Naive thymus-derived CD4-positive, alpha-beta T cell (primary cell): ENCODE results near the gene CLNK. TPM values are rescaled to one million over a fixed set of nuclear protein-coding genes. Genes with fewer than 3 reads are reported as not detected.
A peak's percentile ranks its signal among the peaks of the same experiment; 100 is the strongest.

Experiments used
- ATAC-seq: fragments of 150-1000 bp; cut with Tn5 transposase; 2 replicates; pipeline ENCODE4 v1.10.0; 2021; ENCODE audit warnings: mild to moderate bottlenecking, moderate library complexity
- CTCF ChIA-PET: fragments of 350-600 bp; sonication (Branson Sonifier 250); formaldehyde crosslinking; loops from one replicate; lab custom pipeline; 2021; ENCODE audit warnings: antibody characterized with exemption; lab: Charles Lee
- POLR2A ChIA-PET: fragments of 350-600 bp; sonication (Branson Sonifier 250); formaldehyde crosslinking; loops from one replicate; lab custom pipeline; 2021; ENCODE audit warnings: antibody characterized with exemption, inconsistent platforms; lab: Charles Lee
- DNase-seq, 9 donors: peaks; one replicate each; pipeline versions ENCODE4 v3.0.0 to v3.0.0-alpha.2; 2020 to 2022; ENCODE audit warnings: mixed read lengths in 1 of 9
- H3K27ac ChIP-seq: one replicate; pipeline ENCODE4 v1.7.0; 2013; ENCODE audit warnings: mild to moderate bottlenecking, low read depth, low read length, moderate library complexity
- H3K27me3 ChIP-seq, 2 donors: one replicate each; pipeline ENCODE4 v1.7.0; 2013; ENCODE audit warnings: low read length in 2 of 2, mild to moderate bottlenecking in 2 of 2, moderate library complexity in 2 of 2; ENCODE audit not compliant: control insufficient read depth in 2 of 2, insufficient read depth in 2 of 2
- H3K36me3 ChIP-seq, 3 experiments: 1 replicate in 2 of 3; 2 replicates in 1 of 3; pipeline ENCODE4 v1.7.0; 2013; ENCODE audit warnings: low read length in 3 of 3, mild to moderate bottlenecking in 3 of 3, moderate library complexity in 1 of 3; ENCODE audit not compliant: insufficient read depth in 3 of 3, control insufficient read depth in 2 of 3
- H3K4me1 ChIP-seq, 2 donors: one replicate each; pipeline ENCODE4 v1.7.0; 2013; ENCODE audit warnings: low read length in 2 of 2, mild to moderate bottlenecking in 2 of 2, moderate library complexity in 1 of 2; ENCODE audit not compliant: control insufficient read depth in 2 of 2, insufficient read depth in 2 of 2
- H3K4me3 ChIP-seq: 2 replicates; pipeline ENCODE4 v1.7.0; 2013; ENCODE audit warnings: mild to moderate bottlenecking, low read length
- H3K9me3 ChIP-seq, 3 experiments: 1 replicate in 2 of 3; 2 replicates in 1 of 3; pipeline ENCODE4 v1.7.0; 2013; ENCODE audit warnings: low read length in 3 of 3; ENCODE audit not compliant: control insufficient read depth in 2 of 3
- H3K27ac Mint-ChIP-seq, 9 donors: one replicate each; pipeline ENCODE4 v1.8.0; 2020 to 2022; ENCODE audit warnings: mixed read lengths in 9 of 9, mild to moderate bottlenecking in 8 of 9, moderate library complexity in 5 of 9, inconsistent platforms in 2 of 9
- H3K27me3 Mint-ChIP-seq, 5 donors: one replicate each; pipeline ENCODE4 v1.8.0; 2021 to 2022; ENCODE audit warnings: mixed read lengths in 5 of 5, mild to moderate bottlenecking in 1 of 5
- H3K36me3 Mint-ChIP-seq, 5 donors: one replicate each; pipeline ENCODE4 v1.8.0; 2020 to 2022; ENCODE audit warnings: mixed read lengths in 5 of 5, mild to moderate bottlenecking in 3 of 5, inconsistent platforms in 1 of 5
- H3K4me1 Mint-ChIP-seq, 7 donors: one replicate each; pipeline ENCODE4 v1.8.0; 2020 to 2022; ENCODE audit warnings: mixed read lengths in 7 of 7, mild to moderate bottlenecking in 3 of 7, inconsistent platforms in 1 of 7
- H3K4me3 Mint-ChIP-seq, 10 donors: one replicate each; pipeline ENCODE4 v1.8.0; 2020 to 2022; ENCODE audit warnings: mild to moderate bottlenecking in 10 of 10, mixed read lengths in 10 of 10, moderate library complexity in 6 of 10, inconsistent platforms in 2 of 10
- H3K9me3 Mint-ChIP-seq, 11 donors: one replicate each; pipeline ENCODE4 v1.8.0; 2020 to 2022; ENCODE audit warnings: mixed read lengths in 11 of 11, mild to moderate bottlenecking in 4 of 11, inconsistent platforms in 1 of 11, moderate library complexity in 1 of 11
- intact Hi-C, 2 donors: fragments of 100-400 bp; cut with micrococcal nuclease; formaldehyde crosslinking; loops; one replicate each; pipeline ENCODE4 v1.15.1; 2023
- polyA plus RNA-seq, 2 donors: library from polyadenylated mRNA; unstranded; fragments of 300-500 nt; fragmentation: Illumina TruSeq; gene quantifications; one replicate each; pipeline ENCODE4 v1.2.3, GENCODE V29; 2021
- total RNA-seq, 6 experiments: library from RNA in 5 of 6; stranded (reverse) in 5 of 6; gene quantifications; 1 replicate in 5 of 6; 2 replicates in 1 of 6; pipeline ENCODE4 v1.2.3 and lab custom pipeline; 2021 to 2026

The CLNK gene
- total and polyA plus RNA-seq, 7 experiments from 2014 or later = 0.13 to 0.66 (median 0.22) TPM; not detected in 4

GRCh38 chr4:10696253-10696652 is 11.7 kb upstream of the CLNK start:
- Histone ChIP-seq H3K9me3 (no peaks in the 10 kb centered on the region), H3K4me3 (no peak overlapping the region), H3K4me1 (no peaks in the 10 kb centered on the region), H3K27me3 (peaks cover 0 to 4% of the 10 kb centered on the region in 2 donors), H3K27ac (no peak overlapping the region), H3K36me3 (no peaks in the 10 kb centered on the region)
- peaks cover 0 to 3% (median 0%) of the 10 kb centered on the region in 7 donors for H3K4me1 Mint-ChIP-seq
- H3K27ac Mint-ChIP-seq = peak overlapping the region in 1 of 9 donors; percentile 15
- DNase-seq (no peak), ATAC-seq (no peak)
- CTCF ChIA-PET = no interaction called here
- peaks cover 0 to 8% (median 0%) of the 10 kb centered on the region in 11 donors for H3K9me3 Mint-ChIP-seq
- H3K36me3 Mint-ChIP-seq = peaks cover 0 to 3% (median 0%) of the 10 kb centered on the region in 5 donors
- H3K27me3 Mint-ChIP-seq = no peaks in the 10 kb centered on the region
- POLR2A ChIA-PET = no interaction called here
- H3K4me3 Mint-ChIP-seq = no peak overlapping the region
- intact Hi-C loops = no loop called here

- ChIA-PET CTCF (no interaction called here), POLR2A (no interaction called here)
- DNase-seq = no peak
- peaks cover 0 to 8% (median 0%) of the 10 kb centered on the region in 11 donors for H3K9me3 Mint-ChIP-seq
- no peak overlapping the region for H3K27ac Mint-ChIP-seq
- H3K9me3 ChIP-seq = no peaks in the 10 kb centered on the region
- no peaks in the 10 kb centered on the region for H3K36me3 ChIP-seq
- peaks cover 0 to 3% (median 0%) of the 10 kb centered on the region in 5 donors for H3K36me3 Mint-ChIP-seq
- no peak overlapping the region for H3K27ac ChIP-seq
- H3K27me3 Mint-ChIP-seq = no peaks in the 10 kb centered on the region
- H3K4me1 Mint-ChIP-seq = peaks cover 0 to 3% (median 0%) of the 10 kb centered on the region in 7 donors
- no peak overlapping the region for H3K4me3 ChIP-seq
- no peaks in the 10 kb centered on the region for H3K4me1 ChIP-seq
- intact Hi-C loops = no loop called here
- H3K4me3 Mint-ChIP-seq = no peak overlapping the region
- peaks cover 0 to 4% of the 10 kb centered on the region in 2 donors for H3K27me3 ChIP-seq
- ATAC-seq = no peak
Measured at GRCh38 chr4:10694828-10695209, 10.3 kb upstream of the CLNK start.

GRCh38 chr4:10694151-10694827 is 9.7 kb upstream of the CLNK start:
- intact Hi-C loops = no loop called here
- peaks cover 0 to 4% of the 10 kb centered on the region in 2 donors for H3K27me3 ChIP-seq
- no peaks in the 10 kb centered on the region for H3K9me3 ChIP-seq
- Mint-ChIP-seq H3K4me3 (no peak overlapping the region), H3K27ac (no peak overlapping the region), H3K27me3 (no peaks in the 10 kb centered on the region), H3K9me3 (peaks cover 0 to 8% (median 0%) of the 10 kb centered on the region in 11 donors), H3K36me3 (peaks cover 0 to 3% (median 0%) of the 10 kb centered on the region in 5 donors), H3K4me1 (peaks cover 0 to 3% (median 0%) of the 10 kb centered on the region in 7 donors)
- CTCF ChIA-PET = no interaction called here
- no peak overlapping the region for H3K4me3 ChIP-seq
- POLR2A ChIA-PET = no interaction called here
- H3K4me1 ChIP-seq = no peaks in the 10 kb centered on the region
- no peaks in the 10 kb centered on the region for H3K36me3 ChIP-seq
- ATAC-seq (no peak), DNase-seq (no peak)
- no peak overlapping the region for H3K27ac ChIP-seq

DNA sequence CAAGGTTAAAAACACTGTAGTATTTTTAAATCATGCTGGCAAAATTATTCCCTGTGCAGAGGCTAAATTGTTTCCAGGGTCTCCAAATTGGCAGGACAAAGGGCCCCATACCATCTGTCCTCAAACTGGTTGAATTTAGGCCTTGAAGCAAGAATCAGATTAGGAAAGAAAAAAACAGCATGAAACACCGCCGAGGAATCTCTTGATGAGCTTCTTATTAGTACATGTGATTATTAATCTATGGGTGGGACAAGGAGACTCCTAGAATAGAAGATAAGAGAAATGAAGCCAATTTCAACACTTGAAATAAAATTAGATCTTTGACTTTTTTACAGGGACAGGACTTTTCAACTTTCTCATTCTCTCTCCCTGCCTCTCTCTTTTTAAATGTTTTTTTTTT is 7.1 kb upstream of the CLNK start:
- Mint-ChIP-seq H3K27me3 (no peaks in the 10 kb centered on the region), H3K9me3 (peaks cover 0 to 4% (median 0%) of the 10 kb centered on the region in 11 donors), H3K4me3 (no peak overlapping the region), H3K27ac (no peak overlapping the region), H3K36me3 (peaks cover 0 to 2% (median 0%) of the 10 kb centered on the region in 5 donors), H3K4me1 (peaks cover 0 to 8% (median 0%) of the 10 kb centered on the region in 7 donors)
- ATAC-seq (no peak), DNase-seq (no peak)
- no peaks in the 10 kb centered on the region for H3K27me3 ChIP-seq
- no peaks in the 10 kb centered on the region for H3K36me3 ChIP-seq
- ChIA-PET POLR2A (no interaction called here), CTCF (no interaction called here)
- H3K4me1 ChIP-seq = no peaks in the 10 kb centered on the region
- H3K9me3 ChIP-seq = no peaks in the 10 kb centered on the region
- no peak overlapping the region for H3K4me3 ChIP-seq
- intact Hi-C loops = no loop called here
- H3K27ac ChIP-seq = no peak overlapping the region

GRCh38 chr4:10690185-10690907 is 5.8 kb upstream of the CLNK start:
- no peak overlapping the region for H3K27ac ChIP-seq
- no peak overlapping the region for H3K4me3 ChIP-seq
- Mint-ChIP-seq H3K4me3 (no peak overlapping the region), H3K4me1 (peaks cover 0 to 8% (median 0%) of the 10 kb centered on the region in 7 donors), H3K27ac (no peak overlapping the region), H3K9me3 (peaks cover 0 to 4% (median 0%) of the 10 kb centered on the region in 11 donors), H3K36me3 (peaks cover 0 to 2% (median 0%) of the 10 kb centered on the region in 5 donors), H3K27me3 (no peaks in the 10 kb centered on the region)
- no peak for DNase-seq
- no peak for ATAC-seq
- H3K27me3 ChIP-seq = no peaks in the 10 kb centered on the region
- intact Hi-C loops = no loop called here
- H3K4me1 ChIP-seq = no peaks in the 10 kb centered on the region
- POLR2A ChIA-PET = no interaction called here
- no peaks in the 10 kb centered on the region for H3K36me3 ChIP-seq
- CTCF ChIA-PET = no interaction called here
- H3K9me3 ChIP-seq = no peaks in the 10 kb centered on the region

GRCh38 chr4:10688846-10689245 is 4.3 kb upstream of the CLNK start:
- POLR2A ChIA-PET = no interaction called here

More at GRCh38 chr4:10688846-10689245, 4.3 kb upstream of the CLNK start:
- Histone ChIP-seq H3K36me3 (no peaks in the 10 kb centered on the region), H3K4me1 (no peaks in the 10 kb centered on the region), H3K27me3 (no peaks in the 10 kb centered on the region), H3K27ac (no peak overlapping the region), H3K9me3 (no peaks in the 10 kb centered on the region), H3K4me3 (no peak overlapping the region)
- DNase-seq (no peak), ATAC-seq (no peak)
- Mint-ChIP-seq H3K36me3 (peaks cover 0 to 2% (median 0%) of the 10 kb centered on the region in 5 donors), H3K9me3 (peaks cover 0 to 4% (median 0%) of the 10 kb centered on the region in 11 donors), H3K27me3 (no peaks in the 10 kb centered on the region), H3K27ac (peak overlapping the region in 1 of 9 donors; percentile 8), H3K4me3 (no peak overlapping the region), H3K4me1 (peaks cover 0 to 8% (median 0%) of the 10 kb centered on the region in 7 donors)
- CTCF ChIA-PET = no interaction called here
- intact Hi-C loops = no loop called here
